Cardiac muscle cell (in vitro differentiated cells and primary cell): ENCODE results near the gene RHOD. TPM values are rescaled to one million over a fixed set of nuclear protein-coding genes. Genes with fewer than 3 reads are reported as not detected.

Source experiments
- DNase-seq, 2 donors: peaks; one replicate each; pipeline versions ENCODE4 v3.0.0 to v3.0.0-alpha.2; 2010 to 2017; ENCODE audit warnings: low read depth in 1 of 2, low spot score in 1 of 2
- H3K27ac ChIP-seq: fragments of 200-600 bp; sonication (generic); 2 replicates; pipeline ENCODE4 v1.5.1; 2016
- H3K27me3 ChIP-seq: fragments of 200-600 bp; sonication (generic); 2 replicates; pipeline ENCODE4 v1.6.0; 2016; ENCODE audit warnings: control low read depth
- H3K36me3 ChIP-seq: fragments of 200-600 bp; sonication (generic); 2 replicates; pipeline ENCODE4 v1.5.1; 2016; ENCODE audit warnings: control low read depth
- H3K4me1 ChIP-seq: fragments of 200-600 bp; sonication (generic); 2 replicates; pipeline ENCODE4 v1.8.1; 2017; ENCODE audit warnings: low read depth, mild to moderate bottlenecking, mixed run types
- H3K4me3 ChIP-seq: fragments of 200-600 bp; sonication (generic); 2 replicates; pipeline ENCODE4 v1.5.1; 2016; ENCODE audit warnings: mild to moderate bottlenecking
- H3K9me3 ChIP-seq: fragments of 200-600 bp; sonication (generic); 2 replicates; pipeline ENCODE4 v1.5.1; 2017; ENCODE audit warnings: low read depth, mild to moderate bottlenecking, control low read depth
- polyA plus RNA-seq: library from polyadenylated mRNA; unstranded; fragments of >200 nt; fragmentation: Nextera tagmentation; extraction: Ambion mirVana; gene quantifications from 2 replicates; pipeline ENCODE4 v1.2.1, GENCODE V29; 2016
- total RNA-seq: library from RNA; depleted of rRNA; stranded (reverse); fragments of >200 nt; gene quantifications from 2 replicates; pipeline ENCODE4 v1.2.3, GENCODE V29; 2016
- TF ChIP-seq, protein P1 (sequence below): IDR thresholded peaks from 2 replicates; pipeline ENCODE4 v1.5.1; 2012; ENCODE audit warnings: low read depth, mild to moderate bottlenecking, low read length

The RHOD gene
- total and polyA plus RNA-seq, 2 experiments from 2014 or later: 44.2 to 48.5 TPM

GRCh38 chr11:67051945-67052488 is 4.6 kb upstream of the RHOD start:
- Histone ChIP-seq H3K27me3 (no peaks in the 10 kb centered on the region), H3K4me1 (peaks cover 25% of the 10 kb centered on the region), H3K27ac (no peak overlapping the region), H3K36me3 (no peaks in the 10 kb centered on the region), H3K4me3 (no peak overlapping the region), H3K9me3 (no peaks in the 10 kb centered on the region)
- TF ChIP-seq, protein P1, sequence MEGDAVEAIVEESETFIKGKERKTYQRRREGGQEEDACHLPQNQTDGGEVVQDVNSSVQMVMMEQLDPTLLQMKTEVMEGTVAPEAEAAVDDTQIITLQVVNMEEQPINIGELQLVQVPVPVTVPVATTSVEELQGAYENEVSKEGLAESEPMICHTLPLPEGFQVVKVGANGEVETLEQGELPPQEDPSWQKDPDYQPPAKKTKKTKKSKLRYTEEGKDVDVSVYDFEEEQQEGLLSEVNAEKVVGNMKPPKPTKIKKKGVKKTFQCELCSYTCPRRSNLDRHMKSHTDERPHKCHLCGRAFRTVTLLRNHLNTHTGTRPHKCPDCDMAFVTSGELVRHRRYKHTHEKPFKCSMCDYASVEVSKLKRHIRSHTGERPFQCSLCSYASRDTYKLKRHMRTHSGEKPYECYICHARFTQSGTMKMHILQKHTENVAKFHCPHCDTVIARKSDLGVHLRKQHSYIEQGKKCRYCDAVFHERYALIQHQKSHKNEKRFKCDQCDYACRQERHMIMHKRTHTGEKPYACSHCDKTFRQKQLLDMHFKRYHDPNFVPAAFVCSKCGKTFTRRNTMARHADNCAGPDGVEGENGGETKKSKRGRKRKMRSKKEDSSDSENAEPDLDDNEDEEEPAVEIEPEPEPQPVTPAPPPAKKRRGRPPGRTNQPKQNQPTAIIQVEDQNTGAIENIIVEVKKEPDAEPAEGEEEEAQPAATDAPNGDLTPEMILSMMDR: no peak
- no peak for DNase-seq

DNA sequence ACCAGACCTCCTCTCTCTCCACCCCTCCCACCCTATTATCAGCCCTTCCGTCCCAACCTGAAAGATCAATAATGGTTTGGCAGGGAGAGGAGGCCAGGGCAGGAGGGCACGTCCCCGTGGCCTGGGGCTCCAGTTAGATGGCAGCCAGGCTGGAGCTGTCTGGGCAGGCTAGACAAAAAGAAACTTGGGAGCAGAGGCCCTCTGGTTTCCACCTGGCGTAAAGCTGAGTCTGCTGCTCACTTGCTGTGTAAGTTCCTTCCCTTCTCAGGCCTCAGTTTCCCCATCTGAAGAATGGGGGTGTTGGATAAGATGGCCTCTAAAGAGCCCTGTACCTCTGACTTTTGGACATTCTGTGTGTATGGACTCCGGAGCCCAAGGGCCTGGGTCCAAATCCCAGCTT is 3.8 kb upstream of the RHOD start:
- Histone ChIP-seq H3K27me3 (no peaks in the 10 kb centered on the region), H3K9me3 (no peaks in the 10 kb centered on the region), H3K27ac (no peak overlapping the region), H3K4me1 (peaks cover 26% of the 10 kb centered on the region), H3K4me3 (no peak overlapping the region), H3K36me3 (no peaks in the 10 kb centered on the region)
- TF ChIP-seq, protein P1: no peak
- no peak for DNase-seq

DNA sequence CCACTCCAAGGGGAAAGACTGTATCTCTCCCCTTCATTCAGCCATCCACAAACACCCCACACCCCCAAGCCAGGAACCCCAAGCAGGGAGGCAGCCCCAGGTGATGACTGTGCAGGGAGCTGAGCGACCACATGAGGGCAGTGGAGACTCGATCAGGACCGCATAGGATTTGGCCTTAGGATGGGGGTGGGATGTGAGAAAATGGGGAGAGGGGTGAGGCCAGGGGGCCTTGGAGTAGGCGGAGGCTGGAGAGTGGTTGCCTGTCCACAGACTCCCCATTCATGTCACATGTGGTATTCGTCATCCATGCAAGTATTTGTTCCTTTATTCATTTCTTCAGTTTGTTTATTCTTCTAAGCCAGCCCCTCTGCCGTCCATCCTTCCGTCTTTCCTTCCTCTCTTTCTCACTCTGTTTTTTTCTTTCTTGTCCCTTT is 2.7 kb upstream of the RHOD start:
- peak; percentile 61 to 73 for DNase-seq
- TF ChIP-seq, protein P1: peak; percentile 86
- Histone ChIP-seq H3K4me1 (peaks cover 26% of the 10 kb centered on the region), H3K27me3 (no peaks in the 10 kb centered on the region), H3K27ac (peak overlapping the region; percentile 42), H3K36me3 (no peaks in the 10 kb centered on the region), H3K4me3 (no peak overlapping the region), H3K9me3 (no peaks in the 10 kb centered on the region)

- H3K4me1 ChIP-seq: peaks cover 26% of the 10 kb centered on the region
- peak in 1 of 2 donors; percentile 79 for DNase-seq
- H3K36me3 ChIP-seq: no peaks in the 10 kb centered on the region
- H3K27me3 ChIP-seq: no peaks in the 10 kb centered on the region
- peak overlapping the region; percentile 42 for H3K27ac ChIP-seq
- H3K4me3 ChIP-seq: no peak overlapping the region
- TF ChIP-seq, protein P1: no peak
- H3K9me3 ChIP-seq: no peaks in the 10 kb centered on the region
These were observed 2.3 kb upstream of the RHOD start for GRCh38 chr11:67054346-67054835.

GRCh38 chr11:67054836-67055523 is 1.7 kb upstream of the RHOD start:
- no peaks in the 10 kb centered on the region for H3K36me3 ChIP-seq
- TF ChIP-seq, protein P1: no peak
- no peaks in the 10 kb centered on the region for H3K27me3 ChIP-seq
- no peaks in the 10 kb centered on the region for H3K9me3 ChIP-seq
- DNase-seq: peak; percentile 79 to 83
- peaks cover 26% of the 10 kb centered on the region for H3K4me1 ChIP-seq
- no peak overlapping the region for H3K4me3 ChIP-seq
- H3K27ac ChIP-seq: peak overlapping the region; percentile 59
